Ovary (tissue), 9 donors: ENCODE data around the gene CCNA1. TPM values are rescaled to one million over a fixed set of nuclear protein-coding genes. Genes with fewer than 3 reads are reported as not detected.

Experiments used
- DNase-seq, 5 donors: peaks; one replicate each; pipeline ENCODE4 v3.0.0-alpha.2; 2019 to 2020
- H3K27ac ChIP-seq, 2 donors: fragments of 200-600 bp; one replicate each; pipeline versions ENCODE4 v1.5.1 to v1.8.0; 2019 to 2022
- H3K27me3 ChIP-seq: fragments of 200-600 bp; one replicate; pipeline ENCODE4 v1.8.0; 2022
- H3K36me3 ChIP-seq: fragments of 200-600 bp; sonication (generic); one replicate; pipeline ENCODE4 v1.5.1; 2019
- H3K4me1 ChIP-seq: one replicate; pipeline ENCODE4 v1.8.1; 2013; ENCODE audit warnings: mild to moderate bottlenecking, moderate library complexity; ENCODE audit not compliant: insufficient read depth
- H3K4me3 ChIP-seq: fragments of 200-600 bp; sonication (generic); one replicate; pipeline ENCODE4 v1.5.1; 2017
- H3K9me3 ChIP-seq, 2 donors: fragments of 200-600 bp in 1 of 2; sonication (generic) in 1 of 2; one replicate each; pipeline versions ENCODE4 v1.5.1 to v1.8.1; 2013 to 2019; ENCODE audit warnings: mild to moderate bottlenecking in 1 of 2, moderate library complexity in 1 of 2
- CTCF ChIP-seq, 3 donors: fragments of 450-650 bp in 2 of 3; fragments of 200-600 bp in 1 of 3; IDR thresholded peaks; one replicate each; pipeline versions ENCODE4 v1.5.1 to v1.8.0; 2016 to 2022; ENCODE audit warnings: antibody characterized with exemption in 3 of 3, mild to moderate bottlenecking in 1 of 3
- EP300 ChIP-seq: sonication (generic); formaldehyde crosslinking; IDR thresholded peaks from one replicate; pipeline ENCODE4 v1.6.1; 2017; ENCODE audit warnings: antibody characterized with exemption
- POLR2A ChIP-seq: fragments of 450-650 bp; IDR thresholded peaks from one replicate; pipeline ENCODE4 v1.6.1; 2017; ENCODE audit warnings: antibody characterized with exemption, mild to moderate bottlenecking, moderate library complexity
- WGBS, 3 donors: extraction: QIAGEN DNeasy Blood & Tissue Kit in 1 of 3; methylation state at CpG; one replicate each; pipeline versions ENCODE4 v1.1.5 to v1.1.7; 2013 to 2017; 5-methylcytosine and 5-hydroxymethylcytosine counted together
- intact Hi-C, 4 donors: fragments of 100-400 bp; cut with DNase I; formaldehyde crosslinking; loops; one replicate each; pipeline versions ENCODE4 v1.11.0 to v1.15.1; 2022 to 2023
- polyA plus RNA-seq, 2 donors: library from polyadenylated mRNA; stranded (reverse); fragments of 200-250 nt in 1 of 2; fragments of 350-450 nt in 1 of 2; fragmentation: Illumina TruSeq in 1 of 2; extraction: RNeasy Lipid Tissue Mini Kit (QIAGEN cat#74804) in 1 of 2; gene quantifications; one replicate each; pipeline ENCODE4 v1.2.3, GENCODE V29; 2013 to 2014
- total RNA-seq, 7 donors: library from RNA; depleted of rRNA in 2 of 7; stranded (reverse); fragments of >200 nt in 2 of 7; fragmentation: NEBNext Ultra II Directional in 3 of 7; extraction: Animal tissue kit (Norgen Biotek cat#: 25700) in 3 of 7; gene quantifications; one replicate each; pipeline versions ENCODE4 v1.1.0 to v1.2.4, GENCODE V29; 2016 to 2023
- donor health status: DM: no; HTN: no; CAD: no; lungs with moderate emphysema.
- donor health status: DM: no; HTN: no; CAD: no.
- donor health status: Bipolar disorder and iron deficiency.
- donor health status: DM: yes; HTN: yes; CAD: no.
- donor health status: DM: no; HTN: no; CAD: no.
- donor health status: DM: yes; HTN: yes; CAD: no.

Gene CCNA1
- total and polyA plus RNA-seq, 9 donors: 0.13 to 12.5 (median 1.1) TPM; not detected in 2

- WGBS, 3 donors: 25 to 29% (median 29%) methylated on average over 3 of the region's 3 CpGs
- Histone ChIP-seq H3K4me3 (no peak overlapping the region), H3K27me3 (no peaks in the 10 kb centered on the region), H3K9me3 (no peaks in the 10 kb centered on the region), H3K36me3 (no peaks in the 10 kb centered on the region), H3K4me1 (no peaks in the 10 kb centered on the region), H3K27ac (no peak overlapping the region)
- DNase-seq: no peak
- TF ChIP-seq POLR2A (no peak), CTCF (IDR thresholded peaks at IDR 0.05) (no peak), EP300 (no peak)
- intact Hi-C loops: no loop called here
Measured at GRCh38 chr13:36450534-36450933, 18.2 kb downstream of the CCNA1 start.

- H3K27me3 ChIP-seq: no peaks in the 10 kb centered on the region
- DNase-seq: no peak
- no peak for TF ChIP-seq CTCF (IDR thresholded peaks at IDR 0.05)
- no peak for TF ChIP-seq POLR2A
- no peak for TF ChIP-seq EP300
- no peak overlapping the region for H3K27ac ChIP-seq
- 62 to 70% (median 62%) methylated on average over 5 of the region's 5 CpGs for WGBS, 3 donors
- H3K36me3 ChIP-seq: no peaks in the 10 kb centered on the region
- H3K4me1 ChIP-seq: no peaks in the 10 kb centered on the region
- intact Hi-C loops: no loop called here
- H3K9me3 ChIP-seq: no peaks in the 10 kb centered on the region
- no peak overlapping the region for H3K4me3 ChIP-seq
Measured at GRCh38 chr13:36453516-36453915, 21.2 kb downstream of the CCNA1 start.

DNA sequence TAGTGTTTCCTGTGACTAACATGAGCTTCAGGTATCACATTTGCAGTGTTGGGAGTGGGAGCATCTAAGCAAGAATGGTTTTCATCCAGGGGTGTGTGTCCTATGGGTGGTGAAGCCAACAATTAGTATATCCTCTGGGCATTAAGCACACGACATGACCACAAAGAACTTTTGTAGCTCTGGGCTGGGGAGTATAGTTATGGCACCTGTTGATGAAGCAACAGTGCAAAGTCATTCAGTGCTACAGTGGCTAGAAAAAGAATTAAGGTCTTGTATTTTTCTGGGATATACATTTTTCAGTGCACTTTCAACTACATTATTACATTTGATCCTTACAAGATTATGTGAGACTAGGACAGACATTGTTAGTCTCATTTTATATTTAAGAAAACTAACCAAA is 21.8 kb downstream of the CCNA1 start:
- no peaks in the 10 kb centered on the region for H3K36me3 ChIP-seq
- no peak for DNase-seq
- H3K4me3 ChIP-seq: no peak overlapping the region
- 71 to 93% (median 86%) methylated on average over 1 of the region's 1 CpG for WGBS, 3 donors
- H3K4me1 ChIP-seq: no peaks in the 10 kb centered on the region
- intact Hi-C loops: no loop called here
- no peaks in the 10 kb centered on the region for H3K27me3 ChIP-seq
- no peaks in the 10 kb centered on the region for H3K9me3 ChIP-seq
- no peak for TF ChIP-seq EP300
- no peak for TF ChIP-seq CTCF (IDR thresholded peaks at IDR 0.05)
- TF ChIP-seq POLR2A: no peak
- H3K27ac ChIP-seq: no peak overlapping the region

DNA sequence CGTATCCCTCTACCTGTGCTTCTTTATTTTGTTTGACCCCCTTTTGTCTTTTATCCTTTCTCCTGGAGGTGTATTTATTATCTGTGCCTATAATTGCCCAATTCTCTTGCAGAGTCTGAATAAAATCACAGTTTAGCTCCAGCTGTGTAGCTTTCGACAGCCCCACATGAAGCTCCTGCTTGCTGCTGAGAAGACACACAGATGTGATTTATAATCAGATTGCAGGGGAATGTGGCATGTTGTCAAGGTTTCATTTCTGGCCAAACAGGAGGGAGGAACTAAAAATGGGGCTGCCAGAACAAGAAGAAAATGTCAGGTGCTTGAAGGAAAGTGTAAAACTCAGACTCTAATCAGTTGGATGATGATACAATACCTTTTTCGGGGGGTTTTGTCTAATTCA is 22.7 kb downstream of the CCNA1 start:
- WGBS, 3 donors: 29 to 36% (median 35%) methylated on average over 3 of the region's 3 CpGs

More for the DNA sequence above, 22.7 kb downstream of the CCNA1 start:
- intact Hi-C loops: no loop called here
- H3K36me3 ChIP-seq: no peaks in the 10 kb centered on the region
- no peak overlapping the region for H3K4me3 ChIP-seq
- H3K4me1 ChIP-seq: no peaks in the 10 kb centered on the region
- DNase-seq: no peak
- H3K27me3 ChIP-seq: no peaks in the 10 kb centered on the region
- no peak overlapping the region for H3K27ac ChIP-seq
- H3K9me3 ChIP-seq: no peaks in the 10 kb centered on the region
- TF ChIP-seq CTCF (IDR thresholded peaks at IDR 0.05): no peak
- no peak for TF ChIP-seq EP300
- TF ChIP-seq POLR2A: no peak
